GM06990 (cell line): ENCODE measurements around the gene GRIK3.

Experiments used
- DNase-seq: peaks from one replicate; pipeline ENCODE4 v3.0.0-alpha.2; 2011; ENCODE audit not compliant: insufficient read length; ENCODE audit errors: extremely low read depth
- H3K27me3 ChIP-seq: replicated peaks from 2 replicates; pipeline ENCODE4 v1.6.0; 2011; ENCODE audit warnings: low read length; ENCODE audit not compliant: control insufficient read depth, insufficient read depth
- H3K36me3 ChIP-seq: 2 replicates; pipeline ENCODE4 v1.5.1; 2011; ENCODE audit warnings: low read length; ENCODE audit not compliant: control insufficient read depth, insufficient read depth
- H3K4me3 ChIP-seq: replicated peaks from 2 replicates; pipeline ENCODE4 v1.5.1; 2011; ENCODE audit warnings: low read depth, mild to moderate bottlenecking, control low read depth, low read length
- TF ChIP-seq, protein P1 (sequence below): IDR thresholded peaks from 2 replicates; pipeline ENCODE4 v1.5.1; 2011; ENCODE audit warnings: low read length, control low read depth, mild to moderate bottlenecking, inconsistent platforms; ENCODE audit not compliant: insufficient read depth, poor library complexity, severe bottlenecking

The GRIK3 gene

DNA sequence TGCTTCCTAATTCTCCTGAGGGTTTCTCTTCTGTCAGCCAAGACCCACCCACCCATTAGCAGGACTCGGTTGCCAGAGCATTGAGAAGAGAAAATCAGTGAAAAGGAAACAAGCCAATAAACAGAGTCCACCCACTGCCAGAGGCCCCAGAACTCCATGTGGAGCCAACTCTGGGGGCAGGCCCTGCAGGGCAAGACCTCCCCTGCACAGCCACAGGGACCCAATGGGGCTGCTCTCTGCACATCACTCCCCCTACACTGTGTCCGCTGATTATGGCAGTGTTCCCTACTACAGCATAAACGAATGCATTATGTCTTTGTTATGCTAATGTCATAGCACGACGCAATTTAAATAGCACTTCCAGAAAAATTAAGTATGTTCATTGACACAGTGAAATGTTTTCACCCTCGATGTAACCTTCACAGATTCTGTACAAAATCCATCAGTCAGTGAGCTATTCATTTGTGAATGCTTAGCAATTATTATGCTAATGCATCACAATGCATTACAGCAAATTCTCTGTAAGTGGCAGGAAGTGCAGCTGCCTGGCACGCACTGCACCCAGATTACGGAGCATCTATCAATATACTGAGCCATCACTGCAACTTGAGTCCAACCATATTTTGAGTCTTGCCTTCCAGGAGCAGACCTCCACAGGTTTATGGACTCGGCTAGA, 56.4 kb downstream of the GRIK3 start:
- TF ChIP-seq, protein P1, sequence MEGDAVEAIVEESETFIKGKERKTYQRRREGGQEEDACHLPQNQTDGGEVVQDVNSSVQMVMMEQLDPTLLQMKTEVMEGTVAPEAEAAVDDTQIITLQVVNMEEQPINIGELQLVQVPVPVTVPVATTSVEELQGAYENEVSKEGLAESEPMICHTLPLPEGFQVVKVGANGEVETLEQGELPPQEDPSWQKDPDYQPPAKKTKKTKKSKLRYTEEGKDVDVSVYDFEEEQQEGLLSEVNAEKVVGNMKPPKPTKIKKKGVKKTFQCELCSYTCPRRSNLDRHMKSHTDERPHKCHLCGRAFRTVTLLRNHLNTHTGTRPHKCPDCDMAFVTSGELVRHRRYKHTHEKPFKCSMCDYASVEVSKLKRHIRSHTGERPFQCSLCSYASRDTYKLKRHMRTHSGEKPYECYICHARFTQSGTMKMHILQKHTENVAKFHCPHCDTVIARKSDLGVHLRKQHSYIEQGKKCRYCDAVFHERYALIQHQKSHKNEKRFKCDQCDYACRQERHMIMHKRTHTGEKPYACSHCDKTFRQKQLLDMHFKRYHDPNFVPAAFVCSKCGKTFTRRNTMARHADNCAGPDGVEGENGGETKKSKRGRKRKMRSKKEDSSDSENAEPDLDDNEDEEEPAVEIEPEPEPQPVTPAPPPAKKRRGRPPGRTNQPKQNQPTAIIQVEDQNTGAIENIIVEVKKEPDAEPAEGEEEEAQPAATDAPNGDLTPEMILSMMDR: no peak
- DNase-seq: no peak

GRCh38 chr1:36975642-36976041, 58.7 kb downstream of the GRIK3 start:
- Histone ChIP-seq H3K36me3 (no peaks in the 10 kb centered on the region), H3K4me3 (no peak overlapping the region), H3K27me3 (no peaks in the 10 kb centered on the region; the same call in 1 of the 2 replicates)
- TF ChIP-seq, protein P1: no peak
- DNase-seq: no peak

More for the DNA sequence above, 56.4 kb downstream of the GRIK3 start:
- Histone ChIP-seq H3K36me3 (no peaks in the 10 kb centered on the region), H3K4me3 (no peak overlapping the region), H3K27me3 (no peaks in the 10 kb centered on the region)

DNA sequence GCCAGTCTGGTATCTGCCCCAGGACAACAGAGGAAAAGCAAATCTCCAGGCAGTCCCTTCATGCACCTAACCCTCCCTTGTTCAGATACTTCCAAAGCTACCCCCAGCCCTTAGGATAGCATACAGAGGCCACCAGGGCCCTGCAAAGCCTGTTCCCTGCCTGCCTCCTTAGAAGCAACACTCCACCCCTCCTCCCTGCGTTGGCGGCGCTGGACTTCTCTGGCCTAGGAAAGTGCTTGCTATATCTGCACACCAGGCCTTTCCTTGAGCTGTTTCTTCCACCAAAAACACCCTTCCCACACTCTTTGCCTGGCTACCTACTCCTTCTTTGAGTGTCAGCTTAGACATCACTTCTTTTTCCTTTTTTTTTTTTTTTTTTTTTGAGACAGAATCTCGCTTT, 61.3 kb downstream of the GRIK3 start:
- no peaks in the 10 kb centered on the region for H3K36me3 ChIP-seq
- no peaks in the 10 kb centered on the region; the same call in 1 of the 2 replicates for H3K27me3 ChIP-seq
- no peak overlapping the region for H3K4me3 ChIP-seq
- TF ChIP-seq, protein P1: no peak
- DNase-seq: no peak

GRCh38 chr1:36971852-36972618, 62.3 kb downstream of the GRIK3 start:
- TF ChIP-seq, protein P1: no peak
- DNase-seq: no peak
- H3K27me3 ChIP-seq: no peaks in the 10 kb centered on the region; the same call in 1 of the 2 replicates
- H3K36me3 ChIP-seq: no peaks in the 10 kb centered on the region
- no peak overlapping the region for H3K4me3 ChIP-seq

DNA sequence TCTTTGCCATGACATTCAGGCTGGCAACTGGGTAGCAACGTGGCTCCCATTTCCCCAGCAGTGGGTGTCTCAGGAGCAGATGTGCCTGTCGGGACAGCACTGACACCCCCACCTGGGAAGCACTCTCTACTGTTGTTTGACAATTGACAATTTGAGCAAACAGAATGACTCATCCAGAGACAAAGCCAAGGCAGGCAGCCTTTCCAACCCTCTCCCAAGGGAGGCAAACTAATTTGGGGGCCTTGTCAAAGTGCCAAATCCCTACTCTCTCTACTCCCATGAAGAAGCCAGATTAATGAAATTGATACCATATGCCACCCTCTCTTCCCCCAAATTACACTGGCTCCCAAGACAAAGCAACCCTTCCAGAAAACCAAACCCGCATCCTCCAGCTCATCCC, 65.6 kb downstream of the GRIK3 start:
- DNase-seq: no peak
- Histone ChIP-seq H3K4me3 (no peak overlapping the region), H3K27me3 (no peaks in the 10 kb centered on the region; the same call in 1 of the 2 replicates), H3K36me3 (no peaks in the 10 kb centered on the region)
- TF ChIP-seq, protein P1: no peak
